HG02970 (cell line): ENCODE measurements around the gene NCMAP.
A peak's percentile ranks its signal among the peaks of the same experiment; 100 is the strongest.
"Not testable (repeated sequence)": the region's sequence is repeated elsewhere in the genome, so short reads cannot be mapped to it uniquely, and the experiment has no call there.

Source experiments
- ATAC-seq: cut with Tn5 transposase; IDR thresholded peaks from one replicate; pipeline ENCODE4 v1.9.1; 2021; ENCODE audit warnings: mild to moderate bottlenecking, moderate library complexity, moderate number of reproducible peaks; ENCODE audit not compliant: unreplicated experiment, low FRiP score

Gene NCMAP

GRCh38 chr1:24555591-24556413 lies at the start of gene NCMAP:
Gene NCMAP (plus strand): TSS chr1:24556087. CDS start chr1:24595431, 39,344 bp downstream.
- no peak for ATAC-seq

GRCh38 chr1:24506691-24507381 lies 49.1 kb upstream of the NCMAP start:
- ATAC-seq: no peak

- ATAC-seq: no peak
Measured at GRCh38 chr1:24507405-24507804, 48.5 kb upstream of the NCMAP start.

- no peak for ATAC-seq
Measured at GRCh38 chr1:24508911-24509310, 47.0 kb upstream of the NCMAP start.

- ATAC-seq: no peak
Measured at GRCh38 chr1:24513706-24514105, 42.2 kb upstream of the NCMAP start.

- ATAC-seq: no peak
Measured at GRCh38 chr1:24514946-24515345, 40.9 kb upstream of the NCMAP start.

- ATAC-seq: not testable (repeated sequence)
Measured at GRCh38 chr1:24515671-24516209, 40.1 kb upstream of the NCMAP start.

- ATAC-seq: no peak
Measured at GRCh38 chr1:24516506-24516905, 39.4 kb upstream of the NCMAP start.

GRCh38 chr1:24517898-24518297 lies 38.0 kb upstream of the NCMAP start:
- no peak for ATAC-seq

- not testable (repeated sequence) for ATAC-seq
Measured at GRCh38 chr1:24520282-24520681, 35.6 kb upstream of the NCMAP start.

- no peak for ATAC-seq
Measured at GRCh38 chr1:24525606-24526005, 30.3 kb upstream of the NCMAP start.

GRCh38 chr1:24526045-24526444 lies 29.8 kb upstream of the NCMAP start:
- no peak for ATAC-seq

- ATAC-seq: no peak
Measured at GRCh38 chr1:24526940-24527542, 28.8 kb upstream of the NCMAP start.

GRCh38 chr1:24528744-24529143 lies 27.1 kb upstream of the NCMAP start:
- ATAC-seq: no peak

GRCh38 chr1:24529292-24529691 lies 26.6 kb upstream of the NCMAP start:
- ATAC-seq: not testable (repeated sequence)

- no peak for ATAC-seq
Measured at GRCh38 chr1:24535021-24535424, 20.9 kb upstream of the NCMAP start.

- no peak for ATAC-seq
Measured at GRCh38 chr1:24535778-24536177, 20.1 kb upstream of the NCMAP start.

GRCh38 chr1:24536391-24536840 lies 19.5 kb upstream of the NCMAP start:
- ATAC-seq: peak; percentile 52

GRCh38 chr1:24540051-24540905 lies 15.6 kb upstream of the NCMAP start:
- no peak for ATAC-seq
